ENCODE results near the gene IGSF23. TPM values are rescaled to one million over a fixed set of nuclear protein-coding genes. Genes with fewer than 3 reads are reported as not detected.

Gene IGSF23
- total RNA-seq, 1 donor from 2014 or later: not detected

GRCh38 chr19:44645407-44646048 is 32.2 kb downstream of the IGSF23 start:
- TF ChIP-seq, protein P1, sequence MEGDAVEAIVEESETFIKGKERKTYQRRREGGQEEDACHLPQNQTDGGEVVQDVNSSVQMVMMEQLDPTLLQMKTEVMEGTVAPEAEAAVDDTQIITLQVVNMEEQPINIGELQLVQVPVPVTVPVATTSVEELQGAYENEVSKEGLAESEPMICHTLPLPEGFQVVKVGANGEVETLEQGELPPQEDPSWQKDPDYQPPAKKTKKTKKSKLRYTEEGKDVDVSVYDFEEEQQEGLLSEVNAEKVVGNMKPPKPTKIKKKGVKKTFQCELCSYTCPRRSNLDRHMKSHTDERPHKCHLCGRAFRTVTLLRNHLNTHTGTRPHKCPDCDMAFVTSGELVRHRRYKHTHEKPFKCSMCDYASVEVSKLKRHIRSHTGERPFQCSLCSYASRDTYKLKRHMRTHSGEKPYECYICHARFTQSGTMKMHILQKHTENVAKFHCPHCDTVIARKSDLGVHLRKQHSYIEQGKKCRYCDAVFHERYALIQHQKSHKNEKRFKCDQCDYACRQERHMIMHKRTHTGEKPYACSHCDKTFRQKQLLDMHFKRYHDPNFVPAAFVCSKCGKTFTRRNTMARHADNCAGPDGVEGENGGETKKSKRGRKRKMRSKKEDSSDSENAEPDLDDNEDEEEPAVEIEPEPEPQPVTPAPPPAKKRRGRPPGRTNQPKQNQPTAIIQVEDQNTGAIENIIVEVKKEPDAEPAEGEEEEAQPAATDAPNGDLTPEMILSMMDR (IDR thresholded peaks at IDR 0.05): no peak
- Mint-ChIP-seq H3K27me3 (ENCODE audit: low read depth) (no peaks in the 10 kb centered on the region), H3K36me3 (ENCODE audit: low read depth) (peaks cover 11% of the 10 kb centered on the region), H3K4me3 (ENCODE audit: unreplicated experiment) (peak overlapping the region; percentile 51), H3K9me3 (ENCODE audit: low read depth) (no peaks in the 10 kb centered on the region), H3K4me1 (ENCODE audit: low read depth) (peaks cover 43% of the 10 kb centered on the region), H3K27ac (ENCODE audit: unreplicated experiment) (peak overlapping the region; percentile 49)
- no peak for DNase-seq (ENCODE audit: low spot score)

DNA sequence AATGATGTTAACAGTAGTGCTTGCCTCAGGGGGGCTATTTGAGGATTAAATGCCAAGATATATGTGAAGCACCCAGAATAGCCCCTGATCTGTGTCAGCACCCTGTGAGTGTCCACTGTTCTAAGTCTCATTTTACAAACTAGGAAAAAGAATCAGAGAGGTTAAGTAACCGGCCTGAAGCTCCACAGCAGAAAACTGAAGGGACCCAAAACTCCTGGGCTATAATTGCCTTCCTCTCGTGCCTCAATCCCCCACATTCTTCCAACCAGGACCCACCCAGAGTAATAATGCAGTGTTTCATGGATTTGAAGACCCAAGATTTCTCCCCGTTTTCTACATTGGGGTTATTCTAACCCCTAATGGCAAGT is 32.7 kb downstream of the IGSF23 start:
- TF ChIP-seq, protein P1 (IDR thresholded peaks at IDR 0.05): no peak
- DNase-seq (ENCODE audit: low spot score): no peak
- peak overlapping the region; percentile 22 for H3K27ac Mint-ChIP-seq (ENCODE audit: unreplicated experiment)
- no peak overlapping the region for H3K4me3 Mint-ChIP-seq (ENCODE audit: unreplicated experiment)
- peaks cover 40% of the 10 kb centered on the region for H3K4me1 Mint-ChIP-seq (ENCODE audit: low read depth)
- H3K27me3 Mint-ChIP-seq (ENCODE audit: low read depth): no peaks in the 10 kb centered on the region
- peaks cover 14% of the 10 kb centered on the region for H3K36me3 Mint-ChIP-seq (ENCODE audit: low read depth)
- H3K9me3 Mint-ChIP-seq (ENCODE audit: low read depth): no peaks in the 10 kb centered on the region

GRCh38 chr19:44647144-44647543 is 33.8 kb downstream of the IGSF23 start:
- Mint-ChIP-seq H3K4me1 (ENCODE audit: low read depth) (peaks cover 35% of the 10 kb centered on the region), H3K27me3 (ENCODE audit: low read depth) (no peaks in the 10 kb centered on the region), H3K9me3 (ENCODE audit: low read depth) (no peaks in the 10 kb centered on the region), H3K27ac (ENCODE audit: unreplicated experiment) (peak overlapping the region; percentile 66), H3K4me3 (ENCODE audit: unreplicated experiment) (no peak overlapping the region), H3K36me3 (ENCODE audit: low read depth) (peaks cover 21% of the 10 kb centered on the region)
- TF ChIP-seq, protein P1 (IDR thresholded peaks at IDR 0.05): no peak
- no peak for DNase-seq (ENCODE audit: low spot score)

GRCh38 chr19:44648631-44649251 is 35.4 kb downstream of the IGSF23 start:
- H3K4me1 Mint-ChIP-seq (ENCODE audit: low read depth): peaks cover 31% of the 10 kb centered on the region
- peak overlapping the region; percentile 83 for H3K27ac Mint-ChIP-seq (ENCODE audit: unreplicated experiment)
- H3K36me3 Mint-ChIP-seq (ENCODE audit: low read depth): peaks cover 26% of the 10 kb centered on the region
- no peak for DNase-seq (ENCODE audit: low spot score)
- TF ChIP-seq, protein P1 (IDR thresholded peaks at IDR 0.05): no peak
- no peaks in the 10 kb centered on the region for H3K9me3 Mint-ChIP-seq (ENCODE audit: low read depth)
- no peak overlapping the region for H3K4me3 Mint-ChIP-seq (ENCODE audit: unreplicated experiment)
- H3K27me3 Mint-ChIP-seq (ENCODE audit: low read depth): no peaks in the 10 kb centered on the region

- TF ChIP-seq, protein P1 (IDR thresholded peaks at IDR 0.05): no peak
- Mint-ChIP-seq H3K9me3 (ENCODE audit: low read depth) (no peaks in the 10 kb centered on the region), H3K4me3 (ENCODE audit: unreplicated experiment) (no peak overlapping the region), H3K36me3 (ENCODE audit: low read depth) (peaks cover 29% of the 10 kb centered on the region), H3K27me3 (ENCODE audit: low read depth) (no peaks in the 10 kb centered on the region), H3K27ac (ENCODE audit: unreplicated experiment) (no peak overlapping the region), H3K4me1 (ENCODE audit: low read depth) (peaks cover 35% of the 10 kb centered on the region)
- DNase-seq (ENCODE audit: low spot score): no peak
Measured at GRCh38 chr19:44649578-44650145, 36.3 kb downstream of the IGSF23 start.

Measured in chondrocyte (in vitro differentiated cells).